ENCODE results near the gene ANKRD10.
A peak's percentile ranks its signal among the peaks of the same experiment; 100 is the strongest.

Gene ANKRD10

DNA sequence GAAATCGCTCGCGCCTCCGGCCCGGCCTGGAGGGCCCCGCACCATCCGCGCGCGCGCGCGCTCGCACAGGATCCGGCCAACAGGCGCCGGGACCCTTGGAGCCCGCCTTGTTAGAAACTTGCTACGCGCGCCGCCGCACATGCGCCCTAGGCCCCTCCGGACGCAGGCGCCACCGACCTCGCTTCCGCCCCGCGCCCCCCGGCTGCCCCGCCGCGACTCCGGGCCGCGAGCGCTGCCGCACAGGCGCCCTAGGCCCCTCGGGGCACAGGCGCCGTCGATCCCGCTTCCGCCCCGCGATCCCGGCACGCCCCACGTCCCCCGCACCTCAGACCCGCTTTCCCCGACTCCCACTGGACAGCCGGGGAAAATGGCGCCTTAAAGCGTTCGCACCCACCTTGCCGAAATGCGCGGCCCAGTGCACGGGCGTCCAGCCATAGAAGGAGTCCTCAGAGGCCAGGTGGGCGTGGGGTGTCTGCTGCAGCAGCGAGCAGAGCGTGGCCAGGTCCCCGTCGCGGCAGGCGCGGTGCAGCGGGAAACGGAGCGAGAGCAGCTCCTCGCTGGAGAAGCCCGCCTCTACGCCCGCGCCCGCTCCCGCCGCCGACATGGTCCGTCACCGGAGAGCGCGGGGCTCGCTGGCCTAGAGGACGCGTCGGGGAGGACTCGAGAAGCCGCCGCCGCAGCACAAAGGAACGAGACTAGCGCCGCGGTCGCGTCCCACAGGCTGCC, 375 bp downstream of the ANKRD10 start:
- DNase-seq = peak; percentile 89

DNA sequence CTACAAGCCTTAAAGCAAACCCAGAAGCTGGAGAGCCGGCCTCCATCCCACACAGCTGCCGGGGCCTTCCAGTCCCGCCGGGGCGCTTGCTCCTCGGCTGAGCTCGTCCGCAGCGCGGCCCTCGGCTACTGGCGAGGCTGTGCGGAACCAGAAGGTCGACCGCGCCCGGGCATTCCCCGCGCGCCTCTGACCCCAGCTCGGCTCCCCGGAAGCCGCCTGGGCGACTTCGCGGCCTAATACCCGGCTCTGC, 863 bp downstream of the ANKRD10 start:
- no peak for DNase-seq

DNA sequence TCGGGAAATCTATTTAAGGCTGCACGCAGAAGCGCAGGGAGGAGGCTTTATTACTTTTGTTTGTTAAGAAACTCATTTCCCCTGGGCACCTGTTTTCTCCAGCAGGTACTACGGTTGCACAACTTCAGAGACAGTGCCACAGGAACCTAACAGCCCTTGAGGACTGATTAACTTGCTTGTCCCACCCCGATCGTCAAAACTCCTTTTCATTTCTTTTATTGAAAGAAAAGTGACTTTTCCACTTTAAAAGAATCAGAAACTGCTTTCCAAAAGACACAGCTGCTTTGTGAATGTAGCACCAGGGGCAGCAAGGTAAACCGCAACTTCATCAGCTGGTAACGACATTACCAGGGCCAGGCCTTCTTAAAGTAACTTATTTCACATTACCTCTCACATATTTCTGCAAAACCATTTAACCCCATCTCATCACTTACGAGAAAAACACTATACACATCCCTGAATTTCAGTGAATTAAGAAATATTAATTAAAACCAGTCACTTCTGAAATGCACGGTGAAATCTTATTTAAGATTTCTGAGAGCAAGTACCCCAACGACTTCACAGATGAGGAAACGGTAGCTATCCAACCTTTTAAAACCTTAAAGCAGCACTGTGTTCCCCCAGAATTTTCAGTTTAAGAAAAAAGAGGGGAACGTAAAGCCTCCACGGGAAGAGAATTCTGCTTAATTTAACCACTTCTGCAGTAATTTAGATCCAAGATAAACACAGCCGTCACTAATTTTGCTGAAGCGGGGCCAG, 1.4 kb downstream of the ANKRD10 start:
- DNase-seq = no peak

DNA sequence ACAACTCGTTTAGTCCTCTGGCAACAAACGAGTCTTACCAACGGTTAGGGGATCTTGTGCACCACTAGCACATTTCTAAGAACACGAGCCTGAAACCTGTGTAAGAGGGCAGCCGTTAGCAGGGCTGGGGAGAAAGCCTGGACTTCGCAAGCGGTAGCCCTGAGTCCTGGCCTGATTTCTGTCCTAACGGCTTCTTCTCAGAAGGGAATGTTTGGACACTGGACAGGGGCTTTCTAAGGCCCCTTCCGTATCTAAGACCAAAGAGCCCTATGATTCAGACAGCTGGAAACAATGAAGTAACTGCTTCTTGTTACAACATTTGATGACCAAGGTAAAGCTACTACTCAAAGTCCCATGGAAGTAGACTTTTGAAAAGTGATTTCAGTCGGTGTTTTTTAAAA, 2.2 kb downstream of the ANKRD10 start:
- DNase-seq = no peak

DNA sequence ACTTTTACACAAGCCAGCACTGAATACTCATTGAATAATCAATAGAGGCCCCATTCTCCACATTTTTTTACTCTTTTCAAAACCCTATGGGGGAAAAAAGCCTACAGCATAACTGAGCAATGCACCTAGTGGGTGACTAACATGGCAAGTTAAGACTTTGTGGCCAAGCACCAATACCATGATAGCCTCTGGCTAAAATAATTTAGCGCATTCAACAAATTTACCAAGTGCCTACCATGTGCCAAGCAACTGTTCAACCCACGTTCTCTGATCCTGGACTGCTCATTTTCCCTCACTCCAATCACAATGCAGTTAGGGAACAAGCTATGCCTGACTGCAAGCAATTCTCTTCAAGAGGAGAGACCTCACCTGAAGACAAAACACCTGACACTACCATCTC, 3.0 kb downstream of the ANKRD10 start:
- DNase-seq = no peak

DNA sequence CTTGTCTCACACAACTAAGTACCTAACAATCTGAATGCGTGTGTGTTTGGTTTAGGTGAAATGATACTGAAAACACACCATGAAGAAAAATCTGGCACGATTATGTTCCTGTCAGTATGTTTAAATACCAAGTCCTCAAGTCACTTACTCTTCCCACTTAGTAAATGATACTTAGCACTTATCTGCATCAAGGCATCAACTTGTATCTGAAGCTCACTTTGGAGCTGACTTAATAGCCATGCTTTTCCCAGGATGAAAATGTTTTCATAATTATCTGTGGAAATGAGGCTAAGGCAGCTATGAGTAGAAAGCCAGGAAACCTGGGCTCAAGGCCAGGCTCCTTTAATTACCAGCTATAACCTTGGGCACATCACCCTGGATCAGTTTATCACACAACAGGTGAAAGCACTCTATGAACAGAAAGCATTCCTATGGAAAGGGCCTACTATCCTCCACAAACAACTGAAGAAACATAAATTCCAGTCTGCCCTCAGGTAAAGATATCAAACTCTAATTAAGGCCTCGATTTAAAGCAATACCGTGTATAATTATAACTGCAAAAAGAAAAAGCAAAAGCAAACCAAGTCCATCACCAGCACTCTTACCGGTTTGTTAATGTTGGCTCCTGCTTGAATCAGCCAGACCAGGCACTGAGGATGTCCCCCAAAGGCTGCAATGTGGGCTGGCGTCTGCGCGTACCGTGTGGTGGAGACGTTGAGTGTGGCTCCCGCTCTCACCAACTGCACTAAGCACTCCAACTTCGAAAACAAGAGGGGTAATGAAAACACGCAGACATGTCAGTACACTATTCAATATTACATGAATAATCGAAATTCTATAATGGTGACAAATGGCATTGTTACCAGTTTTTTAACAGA, 4.6 kb downstream of the ANKRD10 start:
- DNase-seq = no peak

DNA sequence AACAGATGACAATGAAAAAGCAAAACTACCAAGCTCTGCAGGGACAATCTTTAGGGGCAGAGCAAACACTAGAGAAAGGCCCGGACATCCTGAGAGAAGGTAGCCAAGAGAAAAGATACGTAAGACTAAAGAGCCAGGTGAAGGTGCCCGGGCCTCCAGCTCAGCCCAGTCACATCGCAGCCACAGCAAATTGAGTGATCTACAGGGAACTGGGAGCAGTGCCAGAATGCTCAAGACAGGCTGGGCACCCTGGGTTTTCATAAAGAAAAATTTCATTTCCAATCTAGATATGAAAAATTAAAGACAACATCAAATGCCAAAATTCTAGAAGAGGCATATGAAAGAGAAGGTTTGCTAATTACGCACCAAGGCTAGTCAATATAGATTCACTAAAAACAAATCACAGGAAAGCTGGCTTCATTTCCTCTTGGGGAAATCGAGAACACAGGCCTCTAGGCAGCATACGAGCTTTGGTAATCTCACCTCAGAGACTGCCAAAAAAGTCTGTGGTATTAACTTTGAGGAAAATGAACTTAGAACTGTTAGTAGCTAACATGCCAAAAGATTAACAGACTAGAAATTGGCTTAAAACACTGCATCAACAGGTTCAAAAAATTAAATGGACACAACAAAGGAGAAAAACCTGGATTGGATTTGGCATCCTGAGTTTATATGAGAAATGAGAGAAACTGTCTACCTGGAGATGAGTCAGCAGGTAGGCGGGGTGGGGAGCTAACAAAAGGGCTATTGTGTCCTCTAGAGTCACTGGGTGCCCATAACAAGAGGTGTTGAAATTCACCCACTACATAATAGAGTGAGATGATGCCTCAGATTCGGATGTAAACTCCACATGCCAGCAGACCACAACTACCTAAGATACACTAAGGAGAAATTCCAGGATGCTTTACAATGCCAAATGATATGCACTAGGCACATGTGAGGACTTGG, 6.6 kb downstream of the ANKRD10 start:
- no peak for DNase-seq

DNA sequence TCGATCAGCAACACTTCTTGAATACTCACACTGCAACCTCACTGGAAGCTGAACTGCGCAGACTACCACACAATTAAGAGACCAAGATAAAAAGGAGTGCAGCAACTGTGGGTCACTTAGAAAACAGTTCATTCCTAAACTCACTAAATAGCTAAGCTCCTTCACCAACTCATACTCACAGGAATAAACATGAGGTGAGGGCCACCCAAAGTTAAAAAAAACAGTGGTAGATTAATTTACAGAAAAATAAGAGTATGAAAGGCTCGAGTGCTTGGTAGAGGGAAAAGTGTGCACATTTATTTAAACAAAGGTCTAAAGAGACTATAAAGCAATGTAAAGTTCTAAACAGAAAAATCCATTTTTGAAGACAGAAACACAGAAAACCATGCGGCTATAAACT, 7.6 kb downstream of the ANKRD10 start:
- DNase-seq = no peak

DNA sequence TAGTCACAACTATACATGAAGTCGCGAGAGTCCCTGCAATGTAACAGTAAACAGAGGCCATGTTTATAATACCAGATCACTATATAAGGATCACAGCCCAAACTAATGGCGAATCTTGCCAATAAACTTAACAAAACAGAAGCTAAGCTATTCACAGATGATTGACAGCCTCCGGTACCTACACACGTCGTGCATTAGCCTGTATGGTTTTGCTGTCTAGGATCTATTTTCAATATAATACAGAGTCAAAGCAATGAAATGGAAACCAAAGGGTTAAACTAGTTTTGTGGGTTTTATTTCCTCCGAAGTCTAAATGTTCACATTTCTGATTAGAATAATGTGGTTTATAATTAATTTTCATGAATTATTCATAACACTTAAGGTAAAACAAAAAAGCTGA, 10.1 kb downstream of the ANKRD10 start:
- no peak for DNase-seq

DNA sequence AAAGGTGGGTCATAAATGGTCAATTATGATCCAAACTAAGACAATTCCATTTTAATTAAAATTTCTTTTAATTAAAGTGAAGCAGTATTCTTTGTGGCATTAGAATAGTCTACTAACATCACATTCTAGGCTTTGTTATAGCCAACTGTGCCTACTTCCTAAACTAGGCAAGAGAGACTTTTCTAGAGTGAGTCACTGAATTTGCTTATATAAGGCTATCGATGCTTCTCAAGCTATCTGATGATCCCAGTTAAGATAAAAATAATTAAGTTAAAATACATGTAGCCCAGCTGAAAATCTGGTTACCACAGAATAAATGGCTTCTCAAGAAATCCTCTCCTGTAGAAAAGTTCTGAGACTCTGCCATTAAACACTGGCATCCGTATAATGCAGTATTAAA, 12.5 kb downstream of the ANKRD10 start:
- no peak for DNase-seq

DNA sequence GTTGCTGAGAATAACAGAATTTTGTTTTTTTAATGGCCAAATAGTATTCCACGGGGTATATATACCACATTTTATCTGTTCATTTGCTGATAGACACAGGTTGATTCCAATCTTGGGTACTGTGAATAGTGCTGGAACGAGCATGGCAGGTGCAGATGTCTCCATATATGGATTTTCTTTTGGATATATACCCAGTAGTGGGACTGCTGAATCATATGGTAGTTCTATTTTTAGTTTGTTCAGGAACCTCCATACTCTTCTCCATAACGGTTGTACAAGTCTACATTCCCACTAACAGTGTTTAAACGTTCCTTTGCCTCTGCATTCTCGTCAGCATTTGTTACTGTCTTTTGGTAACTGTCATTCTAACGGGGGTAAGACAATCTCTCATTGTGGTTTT, 17.3 kb downstream of the ANKRD10 start:
- DNase-seq = no peak

DNA sequence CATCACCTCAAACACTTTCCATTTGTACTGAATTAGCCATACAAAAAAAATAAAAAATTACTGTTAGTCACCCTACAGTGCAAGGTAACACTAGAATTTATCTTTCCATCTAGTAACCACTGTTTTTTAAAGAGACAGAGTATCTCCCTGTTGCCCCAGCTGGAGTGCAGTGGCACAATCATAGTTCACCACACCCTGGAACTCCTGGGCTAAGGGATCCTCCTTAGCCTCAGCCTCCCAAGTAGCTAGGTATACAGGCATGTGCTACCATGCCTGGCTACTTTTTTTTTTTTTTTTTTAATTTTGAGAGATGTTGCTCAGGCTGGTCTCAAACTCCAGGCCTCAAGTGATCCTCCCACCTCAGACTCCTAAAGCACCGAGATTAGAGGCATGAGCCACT, 17.9 kb downstream of the ANKRD10 start:
- no peak for DNase-seq

DNA sequence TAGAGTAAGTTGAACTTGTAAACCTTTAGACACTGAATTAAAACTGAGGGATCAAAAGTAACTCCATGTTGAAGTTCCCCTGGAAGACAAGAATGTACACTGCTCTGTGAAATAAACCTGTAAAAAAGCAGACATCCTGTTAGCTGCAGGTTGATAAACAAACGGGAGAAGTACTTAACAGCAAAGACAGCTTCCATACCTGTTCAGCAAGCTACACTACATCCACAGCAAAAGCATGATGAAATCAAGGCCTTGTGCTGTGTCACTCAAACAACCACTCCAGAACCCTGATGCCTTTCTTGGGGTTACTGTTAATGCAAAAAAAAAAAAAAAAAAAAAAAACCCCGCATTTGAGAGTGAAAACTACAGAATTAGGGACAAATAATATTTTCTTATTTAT, 20.8 kb downstream of the ANKRD10 start:
- no peak for DNase-seq

DNA sequence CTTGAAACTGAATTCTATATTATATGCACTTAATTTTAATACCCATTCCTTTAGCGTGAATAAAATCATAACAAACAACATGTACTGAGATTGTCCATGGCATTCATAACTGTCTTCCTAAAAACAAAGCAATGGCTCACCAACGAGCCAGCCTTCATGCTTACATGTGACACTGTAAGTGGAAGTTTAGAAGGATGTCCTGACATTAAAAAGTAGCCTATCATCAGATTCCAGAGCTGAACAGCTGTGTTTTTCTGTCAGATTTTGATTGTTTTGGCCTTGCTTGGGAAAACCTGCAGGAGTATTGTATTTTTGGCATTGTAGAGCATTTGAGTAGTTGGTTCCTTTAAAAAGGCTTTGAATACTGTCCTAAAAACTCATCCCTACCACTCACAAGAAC, 21.3 kb downstream of the ANKRD10 start:
- DNase-seq = no peak

DNA sequence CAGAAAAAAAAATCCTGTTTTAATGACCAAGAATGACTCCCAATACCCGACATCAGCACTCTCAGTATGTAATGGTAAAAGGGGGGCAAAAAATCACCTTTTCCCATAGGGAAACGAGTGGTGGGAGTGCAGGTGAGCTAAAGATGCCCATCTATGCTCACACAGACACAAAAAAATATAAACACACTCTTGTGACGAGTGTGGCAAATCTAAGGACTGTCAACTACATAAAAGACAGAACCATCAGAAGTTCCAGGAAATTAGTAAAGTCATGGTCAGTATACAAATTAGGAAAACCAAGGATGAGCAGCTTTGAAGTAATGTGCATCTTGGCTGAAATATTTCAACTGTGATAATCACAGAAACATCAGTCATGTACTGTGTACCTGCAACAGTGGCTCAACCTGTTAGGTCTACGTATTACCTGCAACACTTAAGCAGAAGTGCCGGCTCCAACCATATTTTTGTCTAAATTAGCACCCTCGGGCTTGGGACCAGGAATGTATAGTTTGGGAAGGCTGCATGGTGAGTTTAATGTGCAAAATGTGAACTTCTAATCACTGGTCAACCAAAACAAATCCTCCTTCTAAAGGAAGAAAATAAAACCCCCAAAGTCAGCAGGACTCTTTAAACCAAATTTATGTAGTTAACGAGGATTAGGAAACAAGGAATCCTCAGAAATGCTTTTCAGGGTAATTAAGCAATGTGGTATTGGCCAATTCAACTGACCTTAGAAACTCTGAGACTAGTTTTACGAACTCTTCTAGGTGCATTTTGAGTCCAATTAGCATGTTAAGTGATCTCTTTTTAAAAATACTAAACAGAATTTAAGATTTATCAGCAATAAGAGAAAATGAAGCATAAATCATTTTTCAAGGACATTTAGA, 24.3 kb downstream of the ANKRD10 start:
- no peak for DNase-seq

DNA sequence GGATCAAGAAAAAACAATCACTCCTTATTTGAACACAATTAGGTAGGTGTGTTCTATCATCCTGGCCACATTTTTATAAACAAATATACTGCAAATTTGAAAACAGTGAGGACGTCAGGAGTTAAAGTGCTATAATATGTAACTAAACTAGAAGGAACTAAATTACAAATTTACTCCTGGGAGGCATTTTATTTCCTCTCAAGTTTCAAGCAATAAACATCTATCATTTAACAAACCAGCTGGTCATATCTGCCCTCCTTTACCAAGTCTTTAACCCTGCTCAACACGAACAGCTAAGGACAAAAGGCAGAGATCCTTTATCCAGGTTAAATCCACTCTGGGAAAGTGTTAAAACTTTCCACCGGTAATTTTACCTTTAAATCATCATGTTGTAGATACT, 26.5 kb downstream of the ANKRD10 start:
- DNase-seq = no peak

DNA sequence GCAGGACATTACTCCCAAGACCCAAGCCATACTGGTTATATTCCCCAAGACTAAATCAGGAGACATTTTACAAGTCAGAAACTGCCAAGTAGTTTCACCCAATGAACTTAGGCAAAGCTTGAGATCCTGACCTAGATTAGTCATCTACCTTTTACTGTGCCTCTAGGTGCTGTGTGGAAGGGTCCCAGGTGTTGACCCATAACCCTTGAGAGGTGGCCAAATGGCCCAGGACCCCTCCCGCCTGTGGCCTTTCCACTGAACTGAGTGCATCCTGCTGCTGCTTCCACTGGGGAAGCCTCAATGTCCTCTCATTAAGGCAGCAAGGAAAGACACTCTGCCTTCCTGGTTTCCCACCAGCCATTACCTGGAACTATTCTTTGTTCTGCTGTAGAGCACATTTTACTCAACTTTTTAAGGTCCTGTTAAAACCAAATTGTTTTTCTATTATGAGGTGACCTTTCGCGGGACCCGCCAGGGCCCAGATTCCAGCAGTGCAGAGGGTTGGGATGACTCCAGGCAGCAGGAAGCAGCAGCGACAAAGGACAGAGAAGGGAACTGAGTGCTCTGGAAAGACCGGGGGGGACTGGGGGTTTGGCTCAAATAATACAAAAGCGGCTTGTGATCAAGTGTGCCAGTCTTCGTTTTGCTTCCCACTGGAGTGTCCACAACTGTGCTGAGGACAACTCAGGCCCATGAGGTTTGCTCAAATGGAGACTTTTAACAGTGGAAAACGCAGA, 27.1 kb downstream of the ANKRD10 start:
- no peak for DNase-seq

DNA sequence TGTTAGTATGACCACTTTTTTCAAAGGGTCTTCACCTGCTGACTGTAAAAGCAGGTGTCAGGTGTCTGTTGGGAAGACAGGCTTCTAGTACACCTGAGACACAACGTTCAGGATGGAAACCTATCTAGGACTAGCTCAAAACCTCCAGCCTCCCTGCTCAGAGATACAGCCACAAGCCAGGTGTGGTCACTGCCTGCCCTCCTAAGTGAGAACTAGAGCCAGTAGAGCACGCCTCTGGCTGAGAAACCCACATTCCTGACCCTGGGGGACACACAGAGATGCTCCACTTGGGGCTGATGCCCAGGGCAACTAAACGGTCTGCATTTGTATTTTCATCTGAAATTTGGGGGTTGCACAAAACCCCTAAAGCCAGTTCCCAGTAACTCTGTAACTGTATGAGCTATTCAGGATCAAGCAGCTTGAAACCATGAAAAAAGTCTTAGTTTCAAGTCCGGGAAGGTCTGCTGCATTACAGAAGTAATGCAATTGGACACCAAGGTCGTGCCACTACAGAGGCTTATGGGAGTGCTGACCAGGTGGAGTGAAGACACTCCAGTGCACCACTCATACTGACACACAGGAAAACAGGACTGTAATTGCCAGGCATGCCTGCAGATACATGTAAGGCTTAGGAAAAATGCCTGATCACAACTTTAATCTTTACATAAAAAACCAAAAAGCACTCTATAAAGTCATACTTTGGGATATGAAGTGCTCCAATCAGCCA, 27.8 kb downstream of the ANKRD10 start:
- no peak for DNase-seq

DNA sequence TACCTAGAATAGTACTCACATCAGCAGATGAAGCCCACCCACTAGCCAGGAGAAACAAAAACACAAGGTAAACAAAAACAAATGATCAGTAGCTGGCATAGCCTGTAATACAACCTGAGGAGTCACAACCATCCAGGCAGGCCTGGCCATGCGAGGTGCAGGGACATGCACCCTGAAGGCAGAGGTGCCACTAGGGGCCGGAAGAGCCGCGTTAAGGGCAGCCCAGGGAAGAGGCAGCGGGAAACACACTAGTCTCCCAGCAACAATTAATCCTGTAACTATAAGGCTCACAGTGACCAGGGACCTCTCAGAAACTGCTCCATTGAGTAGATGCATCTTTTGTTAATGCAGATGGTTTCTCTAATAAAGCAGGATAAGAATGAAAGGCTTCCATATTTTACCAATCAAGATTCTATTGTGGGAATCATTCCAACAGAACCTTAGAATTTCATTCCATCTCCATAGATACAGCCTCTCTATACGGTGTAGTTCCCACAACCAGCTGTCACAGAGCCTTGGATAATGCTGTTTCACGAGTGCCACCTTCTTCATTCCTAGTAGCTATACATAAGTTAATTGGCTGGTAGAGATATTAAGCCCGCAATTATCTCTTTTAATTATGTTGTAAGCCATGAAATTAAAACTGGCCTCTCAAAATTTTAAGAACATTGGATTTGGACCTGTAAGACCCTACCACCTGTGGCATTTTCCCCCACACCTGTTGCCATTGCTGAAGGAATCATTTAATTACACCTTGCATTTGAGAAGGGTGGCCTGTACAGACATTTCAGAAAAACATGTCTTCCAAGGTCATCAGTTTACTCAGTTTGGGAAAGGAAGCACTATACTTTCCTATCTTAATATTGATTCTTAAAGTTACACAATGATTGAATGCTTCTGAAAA, 28.7 kb downstream of the ANKRD10 start:
- no peak for DNase-seq
